ENCODE data around the gene PBX4. TPM values are rescaled to one million over a fixed set of nuclear protein-coding genes. Genes with fewer than 3 reads are reported as not detected.

Gene PBX4
- total and polyA plus RNA-seq, 10 of the 15 experiments (the other 5 are each of a cell fraction or from before 2014, with no cell fraction given) = 0.18 to 17.3 (median 4.2) TPM

- FAIRE-seq (no peak), ATAC-seq (no peak), DNase-seq (ENCODE audit: low read depth, low spot score) (no peak)
- no peaks in the 10 kb centered on the region for H4K20me1 ChIP-seq (ENCODE audit: control insufficient read depth, insufficient read depth)
- 76% methylated on average over 9 of the region's 9 CpGs for WGBS (ENCODE audit: insufficient coverage, insufficient replicate concordance, low lambda C conversion rate, missing lambda C conversion rate)
- no peak overlapping the region for H3K4me3 ChIP-seq
- in situ Hi-C loops (cut with MboI) (no loop called here), intact Hi-C loops (cut with micrococcal nuclease; ENCODE audit: unreplicated experiment) (no loop called here)
- BruUV-seq (replicated peaks) = no TSS peak
- H3K9me3 ChIP-seq (replicated peaks; ENCODE audit: control insufficient read depth, insufficient read depth, low read length) = no peaks in the 10 kb centered on the region; the same call in 2 of the 3 replicates
- H3K27me3 ChIP-seq (replicated peaks in 1 of 2; ENCODE audit: control insufficient read depth in 2 of 2, insufficient read depth in 2 of 2, low read length in 1 of 2) = no peaks in the 10 kb centered on the region
- ChIA-PET POLR2A (interaction anchor here (0.6 to 4.2 kb wide), 7 partner anchors 10 to 228 kb away, joined by 3 to 23 read pairs (median 5); partner anchors contain the start of gene PBX4), RAD21 (ENCODE audit: unreplicated experiment) (interaction anchor here (1.0 to 2.9 kb wide), 3 partner anchors 11 to 16 kb away, joined by 4 to 14 read pairs (median 4); no protein-coding TSS in a partner anchor), SMC1A (ENCODE audit: uncharacterized antibody, unreplicated experiment) (interaction anchor here (1.0 to 3.3 kb wide), 3 partner anchors 9 to 11 kb away, joined by 3 to 28 read pairs (median 8); no protein-coding TSS in a partner anchor), CTCF (interaction anchor here (0.8 to 1.2 kb wide), 2 partner anchors 11 to 47 kb away, joined by 3 read pairs; no protein-coding TSS in a partner anchor)
- no peak overlapping the region for H2AFZ ChIP-seq (ENCODE audit: control insufficient read depth, low read depth, low read length)
- no peak overlapping the region for H3K9ac ChIP-seq (ENCODE audit: control insufficient read depth, insufficient read depth, low read length)
- H3K4me2 ChIP-seq (ENCODE audit: control insufficient read depth, insufficient read depth) = no peak overlapping the region
- peaks cover 3% of the 10 kb centered on the region for H3K79me2 ChIP-seq (ENCODE audit: control insufficient read depth, insufficient read depth, low read length)
- no peaks in the 10 kb centered on the region for H3K36me3 ChIP-seq (ENCODE audit: control insufficient read depth in 2 of 2, insufficient read depth in 2 of 2, low read length in 1 of 2)
- peaks cover 50% of the 10 kb centered on the region for H3K4me1 ChIP-seq (ENCODE audit: control insufficient read depth, insufficient read depth, low read length)
- no peak overlapping the region for H3K27ac ChIP-seq (ENCODE audit: control insufficient read depth, insufficient read depth)
- TF ChIP-seq ASH2L (IDR thresholded peaks at IDR 0.05; ENCODE audit: borderline replicate concordance, low read depth) (no peak), SKIL (IDR thresholded peaks at IDR 0.05; ENCODE audit: low read depth, poor library complexity, severe bottlenecking) (no peak), ZNF217 (IDR thresholded peaks at IDR 0.05) (no peak), CBX3 (IDR thresholded peaks at IDR 0.05; ENCODE audit: borderline replicate concordance, low read depth) (no peak), CUX1 (IDR thresholded peaks at IDR 0.05; ENCODE audit: insufficient replicate concordance, low read depth, low read length) (no peak), CEBPZ (IDR thresholded peaks at IDR 0.05; ENCODE audit: low read depth, low read length) (no peak), EED (IDR thresholded peaks at IDR 0.05; ENCODE audit: low read depth) (no peak)
Measured at GRCh38 chr19:19602136-19602712, 16.3 kb downstream of the PBX4 start.
